HG03039 (cell line): ENCODE measurements around the gene GART.
A peak's percentile ranks its signal among the peaks of the same experiment; 100 is the strongest.
"Not testable (repeated sequence)": the region's sequence is repeated elsewhere in the genome, so short reads cannot be mapped to it uniquely, and the experiment has no call there.

Source experiments
- ATAC-seq: cut with Tn5 transposase; IDR thresholded peaks from one replicate; pipeline ENCODE4 v1.9.1; 2021; ENCODE audit warnings: mild to moderate bottlenecking, moderate library complexity; ENCODE audit not compliant: unreplicated experiment

Gene GART

DNA sequence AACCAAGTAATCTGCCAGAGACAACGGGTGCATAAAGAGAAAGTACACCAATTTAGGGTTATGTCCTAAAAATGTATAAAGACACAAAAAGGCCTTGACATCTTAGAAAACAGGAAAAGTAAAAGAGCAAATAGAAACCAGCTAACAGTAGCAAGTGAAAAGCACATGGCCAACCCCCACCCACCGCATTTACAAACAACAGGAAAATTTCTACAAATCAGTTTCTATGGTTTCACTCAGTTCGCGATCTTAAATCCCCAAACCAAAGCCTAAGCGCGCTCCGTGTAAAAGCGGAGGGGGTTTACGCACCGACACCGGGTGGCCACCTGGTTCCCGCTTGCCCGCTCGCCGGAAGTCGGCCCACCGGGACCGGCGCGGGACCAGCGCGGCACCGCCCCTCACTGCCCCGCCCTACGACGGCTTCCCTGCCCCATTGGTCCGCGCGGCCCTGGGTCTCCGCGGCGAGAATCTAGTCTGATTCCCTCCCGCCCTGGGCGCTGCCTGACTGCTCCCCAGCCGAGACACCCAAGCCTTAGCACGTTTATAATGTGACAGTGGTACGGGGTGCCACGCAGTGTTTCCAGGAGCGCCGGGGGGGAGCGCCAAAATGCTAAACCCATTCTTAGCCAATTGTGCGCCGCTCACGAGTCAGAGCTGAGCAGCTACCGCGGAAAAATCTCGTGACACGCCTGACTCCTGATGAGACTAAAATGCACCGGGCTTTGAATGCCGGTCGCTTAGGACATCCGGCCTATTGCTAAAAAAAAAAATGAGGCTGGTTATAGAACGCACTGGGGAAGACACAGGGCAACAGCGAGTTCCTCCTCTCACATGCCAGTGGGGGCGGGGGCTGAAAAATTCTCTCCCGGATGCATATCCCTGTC, at the start of gene GART:
Gene GART, minus strand, starts transcription at position 362 of the 884 bp plus-strand sequence. CDS start 2,802 bp downstream, outside the sequence.
- ATAC-seq: peak; percentile 48

DNA sequence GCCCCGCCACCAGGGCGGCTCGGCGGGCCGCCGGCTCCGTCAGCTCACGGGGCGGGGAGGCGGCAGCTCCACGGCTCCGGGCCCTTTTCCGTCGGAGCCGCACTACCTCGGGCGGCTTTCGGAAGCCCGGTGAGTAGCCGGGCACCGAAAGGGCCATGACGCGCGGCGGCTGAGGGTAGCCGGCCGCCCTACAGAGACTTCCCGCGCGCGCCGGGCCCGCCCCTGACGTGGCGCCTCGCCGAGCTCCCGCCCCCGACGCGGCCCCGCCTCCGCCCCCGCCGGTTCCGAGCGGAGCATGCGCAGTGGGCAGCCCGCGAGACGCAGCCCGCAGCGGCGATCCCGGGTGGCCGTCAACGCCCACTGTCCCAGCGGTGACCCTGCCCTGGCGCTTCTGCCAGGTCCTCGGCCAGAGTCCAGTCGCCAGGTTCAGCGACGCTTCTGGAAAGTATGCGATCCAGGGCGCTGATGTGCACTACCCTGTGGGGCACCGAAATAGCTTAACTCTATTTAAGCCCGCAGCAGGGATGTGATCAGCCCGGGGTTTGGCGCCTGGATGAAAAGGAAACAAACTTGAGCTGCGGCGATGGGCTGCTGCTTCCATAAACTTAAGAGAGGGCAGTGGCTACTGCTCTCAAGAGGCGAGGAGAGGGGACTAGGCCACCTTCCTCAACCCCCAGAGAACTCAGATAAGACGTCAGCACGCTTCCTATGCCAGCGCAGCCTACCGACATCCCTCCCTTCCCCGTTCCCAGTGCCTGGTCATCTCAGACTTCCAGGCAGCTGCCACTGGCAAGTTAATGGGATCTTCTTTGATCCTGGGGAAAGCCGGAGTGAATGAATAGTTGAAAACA, 46.8 kb upstream of the GART start, which contains the start of gene DONSON:
Gene DONSON, minus strand, starts transcription at position 200 of the 851 bp plus-strand sequence. Its CDS starts 43 bp downstream, at position 157.
- ATAC-seq: peak; percentile 87

DNA sequence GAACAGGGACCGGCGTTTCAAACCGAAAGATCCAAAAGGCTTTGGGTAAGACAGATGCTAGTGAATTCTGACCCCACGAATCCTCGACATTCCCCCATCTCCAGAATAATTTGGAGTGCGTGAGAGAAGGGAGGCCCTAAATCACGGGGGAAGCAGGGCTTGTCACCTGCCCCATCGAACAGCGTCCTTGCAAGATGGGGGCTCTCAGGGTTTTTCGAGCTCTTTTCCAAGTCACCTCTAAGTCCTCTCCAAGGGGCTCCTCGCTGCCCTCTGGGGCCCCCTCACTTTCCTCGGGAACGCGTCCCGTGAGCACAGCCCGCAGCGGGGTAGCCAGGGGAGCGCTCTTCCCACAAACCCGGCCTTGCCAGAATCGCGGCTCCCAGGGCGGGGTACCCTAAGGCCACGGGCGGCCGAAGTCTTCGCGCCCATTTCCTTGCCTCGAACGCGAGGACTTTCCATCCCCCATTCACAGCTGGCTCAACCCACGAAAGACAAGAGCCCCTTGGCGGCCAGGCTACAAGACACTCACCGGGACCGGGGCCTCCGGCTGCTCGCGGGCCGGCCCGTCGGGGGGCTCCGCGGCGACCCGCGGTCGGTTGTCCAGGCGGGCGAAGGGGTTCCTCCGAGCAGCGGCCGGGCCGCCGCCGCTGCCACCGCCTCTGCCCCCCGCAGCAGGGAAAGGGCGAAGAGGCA, 46.0 kb upstream of the GART start:
- peak; percentile 34 for ATAC-seq

DNA sequence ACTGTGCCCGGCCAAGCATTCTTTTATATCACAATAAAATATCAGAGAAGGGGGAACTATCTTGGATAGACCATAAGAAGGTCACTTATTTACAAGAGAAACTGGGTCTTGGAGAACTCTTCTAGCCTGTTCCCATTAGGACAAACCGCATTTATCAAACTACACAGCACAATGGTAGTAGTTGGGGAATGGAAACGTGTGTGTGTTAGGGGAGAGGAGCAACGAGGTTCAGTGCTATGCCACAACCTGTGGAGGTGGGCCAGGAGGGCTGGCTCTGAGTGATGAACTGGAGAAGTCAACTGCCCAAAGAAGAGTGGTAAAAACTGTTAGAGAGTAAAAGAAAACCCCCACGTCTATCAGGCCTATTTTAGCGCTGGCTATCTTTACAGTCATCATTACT, 45.0 kb upstream of the GART start:
- ATAC-seq: no peak

DNA sequence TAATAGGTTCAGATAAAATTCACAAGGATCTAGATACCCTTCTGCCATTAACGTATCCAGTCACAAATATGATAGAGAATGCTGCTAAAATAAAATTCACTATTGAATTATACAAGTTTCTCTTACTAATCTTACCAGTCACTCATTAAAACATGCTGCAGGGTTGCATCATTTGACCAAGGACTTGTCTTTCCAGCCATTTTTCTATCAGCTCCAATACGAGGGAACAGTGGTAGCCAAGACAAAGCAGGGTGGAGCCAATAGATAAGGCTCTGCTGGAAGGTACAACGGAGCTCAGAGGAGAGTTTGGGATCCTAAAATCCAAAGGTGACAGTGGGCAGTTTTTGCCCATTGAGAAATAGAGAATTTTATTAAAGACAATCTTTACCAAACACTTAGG, 42.5 kb upstream of the GART start:
- no peak for ATAC-seq

DNA sequence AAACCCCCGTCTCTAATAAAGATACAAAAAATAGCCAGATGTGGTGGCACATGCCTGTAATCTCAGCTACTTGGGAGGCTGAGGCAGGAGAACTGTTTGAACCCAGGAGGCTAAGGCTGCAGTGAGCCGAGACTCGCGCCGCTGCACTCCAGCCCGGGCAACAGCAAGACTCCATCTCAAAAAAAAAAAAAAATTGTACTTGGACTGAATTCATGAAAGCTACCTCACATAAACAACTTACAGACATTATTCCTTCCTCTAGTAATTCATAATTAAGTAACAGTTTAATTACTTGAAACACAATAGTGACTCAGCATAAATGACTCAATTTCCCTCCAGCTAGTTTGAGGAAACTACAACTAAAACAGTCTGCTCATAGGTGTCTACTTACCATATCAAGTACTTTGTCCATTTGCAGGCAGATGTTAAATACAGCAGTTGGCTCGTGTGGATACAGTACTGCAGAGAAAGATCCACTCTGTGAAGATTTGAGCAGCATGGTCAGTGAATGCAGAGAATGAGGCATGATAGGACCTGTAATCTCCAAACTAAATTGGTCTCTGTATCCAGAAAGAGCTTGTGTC, 37.1 kb upstream of the GART start:
- ATAC-seq: no peak

DNA sequence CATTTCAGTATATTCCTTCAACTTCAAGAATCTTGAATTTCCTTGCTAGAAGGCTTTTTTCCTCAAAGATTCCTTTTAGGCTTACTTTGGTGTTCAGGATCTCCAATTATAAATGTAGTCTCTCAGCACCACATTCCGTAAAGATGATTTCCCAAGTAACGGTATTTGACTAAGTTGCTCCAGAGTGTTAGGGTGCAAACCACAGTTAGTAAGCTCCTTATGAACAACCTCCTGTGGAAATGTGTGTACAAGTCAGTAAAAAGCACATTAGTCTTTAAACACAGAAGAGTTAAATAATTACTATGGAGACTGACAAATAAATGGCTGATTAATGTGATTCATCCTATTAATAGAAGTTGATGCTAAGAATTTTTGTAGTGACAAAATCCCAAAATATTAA, 36.3 kb upstream of the GART start:
- no peak for ATAC-seq

DNA sequence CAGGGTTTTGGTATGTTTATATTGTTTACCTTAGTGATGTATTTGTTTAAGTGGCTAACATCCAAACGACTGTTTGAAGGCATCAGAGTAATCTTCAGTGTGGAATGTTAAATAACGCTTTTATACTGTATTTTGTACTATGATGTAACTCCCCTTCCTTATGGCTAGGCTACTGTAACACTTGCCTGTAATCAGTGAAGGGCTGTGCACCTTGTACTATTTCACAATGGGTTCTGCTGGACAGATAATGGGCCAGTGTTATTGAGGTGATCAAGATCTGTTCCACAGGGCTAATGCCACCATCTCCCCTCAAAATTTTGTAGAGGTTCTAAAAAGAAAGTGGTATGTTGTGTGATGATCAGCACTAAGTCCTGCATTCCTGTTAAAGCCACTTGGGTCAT, 34.8 kb upstream of the GART start:
- ATAC-seq: not testable (repeated sequence)

DNA sequence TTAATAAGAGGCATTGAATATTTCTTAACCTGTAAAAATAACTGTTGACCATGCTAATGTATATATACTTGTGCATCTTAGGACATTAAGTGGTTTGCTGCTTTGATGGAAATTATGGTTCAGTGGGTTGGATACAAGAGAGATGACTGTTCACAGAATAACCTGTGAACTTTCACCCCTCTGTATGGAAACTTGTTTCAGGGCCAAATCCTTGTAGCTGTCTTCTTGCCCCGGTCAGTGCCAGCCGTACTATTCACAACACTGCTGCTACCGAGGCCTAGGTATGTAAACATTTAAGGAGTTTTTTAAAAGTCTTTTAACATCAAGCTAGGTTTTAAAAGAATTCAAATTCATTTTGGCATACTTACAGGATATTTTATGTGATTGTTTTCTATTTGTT, 30.4 kb upstream of the GART start:
- no peak for ATAC-seq

DNA sequence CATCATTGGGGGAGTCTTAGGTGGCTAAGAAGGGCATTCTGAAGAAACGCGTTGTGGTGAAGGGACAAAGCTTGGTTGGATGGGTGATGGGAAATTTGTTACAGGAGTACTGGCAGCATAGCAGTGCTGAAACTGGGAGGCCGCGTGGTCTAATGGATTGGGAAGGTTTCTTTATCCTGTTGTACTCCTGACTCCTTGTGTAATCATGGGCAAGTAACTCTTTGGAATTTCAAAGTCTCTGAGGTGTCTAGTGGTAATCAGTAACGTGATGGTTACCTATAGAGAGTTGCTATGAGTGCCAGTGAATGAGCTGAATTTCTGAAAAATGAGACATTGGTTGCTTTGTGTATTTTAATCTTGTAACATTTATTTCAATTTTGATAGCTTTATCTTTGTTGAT, 28.1 kb upstream of the GART start:
- ATAC-seq: no peak

DNA sequence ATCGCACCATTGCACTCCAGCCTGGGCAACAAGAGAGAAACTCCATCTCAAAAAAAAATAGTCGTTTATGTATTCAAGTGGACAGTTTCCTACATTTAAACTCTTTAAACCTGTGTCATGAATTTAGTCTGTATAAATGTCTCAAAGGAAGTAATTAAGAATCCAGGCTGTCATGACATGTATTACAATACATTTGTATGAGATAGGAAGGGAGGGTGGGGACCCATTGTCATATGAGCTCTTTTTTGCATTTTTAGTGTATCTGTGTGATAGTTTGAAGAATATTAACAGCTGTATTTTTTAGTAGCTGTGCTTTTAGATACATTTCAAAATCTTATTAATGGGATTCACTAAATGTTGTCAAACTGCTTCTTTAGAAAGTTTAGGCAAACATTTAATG, 26.5 kb upstream of the GART start:
- ATAC-seq: no peak

DNA sequence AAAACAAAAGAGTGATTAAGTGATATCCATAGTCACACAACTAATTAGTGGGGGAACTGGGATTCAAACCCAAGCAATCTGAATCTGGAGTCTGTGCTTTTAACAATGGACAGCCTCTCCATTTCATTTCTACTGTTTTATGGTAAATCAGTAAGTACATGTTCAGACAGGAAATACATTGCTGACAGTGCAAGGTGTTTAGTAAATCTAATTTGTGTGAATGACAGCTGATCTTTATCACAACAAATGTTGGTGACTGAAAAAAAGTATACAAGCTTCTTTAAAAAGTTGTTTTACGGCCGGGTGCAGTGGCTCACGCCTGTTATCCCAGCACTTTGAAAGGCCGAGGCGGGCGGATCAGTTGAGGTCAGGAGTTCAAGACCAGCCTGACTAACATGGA, 26.0 kb upstream of the GART start:
- ATAC-seq: no peak

DNA sequence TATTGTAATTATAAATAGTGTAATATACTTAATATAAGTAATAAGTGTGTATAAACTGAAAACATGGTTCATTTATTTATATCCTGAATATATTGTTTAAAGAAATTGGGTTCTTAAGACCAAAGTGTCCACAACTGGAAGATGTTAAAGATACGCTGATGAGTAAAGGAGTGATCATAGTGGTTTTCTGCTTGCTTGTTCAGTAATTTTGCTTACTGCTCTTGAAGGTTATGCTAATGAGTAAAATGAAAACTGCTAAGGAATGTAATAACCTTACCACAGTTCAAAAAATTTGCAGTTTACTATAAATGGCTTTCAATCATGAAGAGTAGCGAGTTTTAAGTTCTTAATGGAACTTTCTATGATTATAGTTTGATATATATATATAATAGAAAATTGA, 24.6 kb upstream of the GART start:
- no peak for ATAC-seq

DNA sequence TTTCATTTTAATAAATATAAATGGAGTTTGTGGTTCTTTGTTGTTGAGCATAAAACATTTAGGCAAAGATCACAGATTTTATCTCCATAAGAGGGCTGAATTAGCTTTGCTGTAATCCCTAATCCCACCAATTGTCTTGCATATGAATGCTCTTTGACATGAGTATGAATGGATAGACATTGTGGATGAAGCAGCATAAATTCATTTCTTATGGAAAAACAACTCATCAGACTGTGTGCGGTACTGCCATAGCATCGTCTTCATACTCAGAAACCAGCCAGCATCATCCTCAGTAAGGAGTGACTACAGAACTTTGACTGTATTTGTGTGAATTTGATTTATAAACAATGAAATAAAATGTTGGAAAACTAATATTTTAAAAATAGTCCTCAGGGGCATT, 20.5 kb upstream of the GART start:
- ATAC-seq: no peak

DNA sequence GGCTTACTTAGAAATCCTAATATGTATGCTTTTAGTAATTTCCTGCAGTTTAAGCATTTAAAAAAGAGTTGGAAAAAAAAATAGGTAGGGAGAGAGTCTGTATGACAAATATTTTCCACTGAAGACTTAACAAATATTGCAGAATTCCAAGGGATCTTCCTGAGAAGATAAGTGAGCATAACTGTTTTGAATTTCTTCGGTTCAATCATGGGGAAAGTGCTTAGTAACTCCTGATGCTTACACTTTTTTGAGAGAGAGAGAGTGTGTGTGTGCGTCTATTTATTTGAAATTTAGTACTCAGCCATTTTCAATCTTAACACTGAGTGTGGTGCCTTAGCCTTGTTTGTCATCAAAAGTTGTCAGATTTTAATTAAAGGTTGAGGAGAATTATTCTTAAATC, 19.5 kb upstream of the GART start:
- ATAC-seq: no peak

DNA sequence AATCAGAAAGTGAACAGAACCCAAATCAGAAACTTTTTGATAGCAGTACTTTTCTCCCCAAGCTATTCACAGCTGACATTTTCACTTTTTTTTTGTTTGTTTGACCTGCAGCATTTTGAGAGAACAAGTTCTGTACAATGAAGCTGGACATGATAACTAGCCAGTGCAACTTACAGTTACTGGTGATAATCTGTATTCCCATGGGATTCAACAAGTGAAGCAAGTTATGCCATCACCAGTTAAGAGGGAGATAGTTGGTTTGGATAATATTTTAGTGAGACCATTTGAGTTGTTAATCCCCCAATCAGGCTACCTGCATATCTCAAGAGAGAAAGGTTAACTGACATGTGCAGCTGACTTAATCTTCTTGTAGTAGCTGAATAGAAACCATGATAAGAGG, 19.0 kb upstream of the GART start:
- ATAC-seq: no peak

DNA sequence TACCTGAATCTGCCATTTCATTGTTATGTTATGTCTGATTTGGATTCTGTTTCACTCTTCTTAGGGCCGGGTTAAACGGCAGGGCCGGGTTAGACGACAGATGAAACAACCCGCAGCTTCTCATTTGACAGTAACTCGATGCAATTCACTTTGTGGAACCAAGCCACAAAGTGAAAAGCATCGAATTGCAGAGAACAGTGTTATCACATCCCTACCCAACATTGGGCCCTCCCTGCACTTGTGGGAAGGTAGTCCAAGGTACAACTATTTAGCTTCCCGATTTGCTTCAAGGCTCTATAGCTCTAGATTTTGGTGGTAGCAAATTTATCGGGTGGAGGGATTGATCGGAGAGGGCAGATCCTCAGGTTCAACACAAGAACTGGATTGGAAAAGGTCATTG, 17.9 kb upstream of the GART start:
- no peak for ATAC-seq

DNA sequence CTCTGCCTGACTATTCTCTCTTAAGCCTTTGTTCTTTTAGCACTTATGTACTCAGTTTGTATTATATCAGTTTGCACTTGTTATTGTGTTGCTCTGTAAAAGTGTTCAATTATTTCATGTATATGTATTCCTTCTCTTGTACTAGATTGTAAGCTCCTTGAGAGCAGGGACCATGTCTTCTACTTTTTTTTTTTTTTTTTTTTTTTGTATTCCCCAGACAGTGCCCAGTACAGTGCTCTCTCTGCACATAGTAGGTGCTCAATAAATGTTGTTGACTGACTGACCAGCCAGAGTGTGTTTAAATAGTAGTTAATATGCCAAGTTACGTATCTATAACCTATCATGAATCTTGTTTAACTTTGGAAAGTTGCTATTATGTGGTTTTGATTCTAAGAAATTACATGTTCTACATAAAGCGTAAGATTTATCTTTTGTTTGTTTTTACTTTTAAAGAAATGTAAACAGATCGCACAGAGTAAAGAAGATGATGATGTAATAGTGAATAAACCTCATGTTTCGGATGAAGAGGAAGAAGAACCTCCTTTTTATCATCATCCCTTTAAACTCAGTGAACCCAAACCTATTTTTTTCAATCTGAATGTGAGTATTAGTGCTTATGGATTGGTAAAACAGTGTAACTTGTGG, 17.0 kb upstream of the GART start:
- no peak for ATAC-seq

DNA sequence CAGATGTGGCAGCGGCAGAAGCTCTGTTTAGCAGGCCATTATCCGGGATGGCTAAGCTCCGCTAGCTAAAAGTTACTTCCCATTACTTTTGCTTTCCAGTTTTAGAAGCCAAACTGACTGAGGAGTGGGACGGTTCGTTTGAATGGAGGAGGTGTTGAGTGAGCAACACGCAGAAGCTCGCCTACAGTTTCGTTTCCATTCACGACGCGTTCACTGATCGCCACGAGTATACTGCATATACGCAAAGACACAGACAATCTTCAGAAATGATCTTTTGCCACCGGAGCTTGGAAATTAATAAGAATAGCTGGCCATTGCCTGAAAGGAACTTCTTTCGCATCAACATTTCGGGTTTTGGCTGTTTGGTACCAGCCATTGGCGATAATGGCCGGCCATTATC, 15.5 kb upstream of the GART start:
- ATAC-seq: no peak

DNA sequence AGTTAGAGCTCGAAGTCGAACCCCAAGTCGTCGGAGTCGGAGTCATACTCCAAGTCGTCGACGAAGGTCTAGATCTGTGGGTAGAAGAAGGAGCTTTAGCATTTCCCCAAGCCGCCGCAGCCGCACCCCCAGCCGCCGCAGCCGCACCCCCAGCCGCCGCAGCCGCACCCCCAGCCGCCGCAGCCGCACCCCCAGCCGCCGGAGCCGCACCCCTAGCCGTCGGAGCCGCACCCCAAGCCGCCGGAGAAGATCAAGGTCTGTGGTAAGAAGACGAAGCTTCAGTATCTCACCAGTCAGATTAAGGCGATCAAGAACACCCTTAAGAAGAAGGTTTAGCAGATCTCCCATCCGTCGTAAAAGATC, 13.0 kb upstream of the GART start:
- no peak for ATAC-seq
